ENCODE results near the gene SMYD3. TPM values are rescaled to one million over a fixed set of nuclear protein-coding genes. Genes with fewer than 3 reads are reported as not detected.
A peak's percentile ranks its signal among the peaks of the same experiment; 100 is the strongest.

SMYD3 gene
- total RNA-seq, 6 experiments from 2014 or later: 6.3 to 10.0 (median 6.6) TPM

GRCh38 chr1:245961137-245961540 lies 545.9 kb downstream of the SMYD3 start:
- Histone ChIP-seq H3K36me3 (no peaks in the 10 kb centered on the region), H3K4me1 (no peaks in the 10 kb centered on the region), H3K4me3 (no peak overlapping the region), H3K9me3 (no peaks in the 10 kb centered on the region), H3K27me3 (no peaks in the 10 kb centered on the region), H3K27ac (no peak overlapping the region)
- no peak for ATAC-seq
- no peak for DNase-seq
- TF ChIP-seq CTCF (IDR thresholded peaks at IDR 0.05): no peak
- TF ChIP-seq POLR2A (IDR thresholded peaks at IDR 0.05): no peak
- WGBS (ENCODE audit: insufficient coverage, low coverage, low lambda C conversion rate, missing lambda C conversion rate): 87% methylated on average over 3 of the region's 3 CpGs
- intact Hi-C loops (cut with DNase I): no loop called here

GRCh38 chr1:245960171-245960570 lies 546.9 kb downstream of the SMYD3 start:
- 72% methylated on average over 4 of the region's 4 CpGs for WGBS (ENCODE audit: insufficient coverage, low coverage, low lambda C conversion rate, missing lambda C conversion rate)
- no peak overlapping the region for H3K27ac ChIP-seq
- ATAC-seq (no peak), DNase-seq (no peak)
- intact Hi-C loops (cut with DNase I): no loop called here
- no peak overlapping the region for H3K4me3 ChIP-seq
- H3K36me3 ChIP-seq: no peaks in the 10 kb centered on the region
- H3K27me3 ChIP-seq: no peaks in the 10 kb centered on the region
- TF ChIP-seq POLR2A (IDR thresholded peaks at IDR 0.05): no peak
- TF ChIP-seq CTCF (IDR thresholded peaks at IDR 0.05): no peak
- H3K4me1 ChIP-seq: no peaks in the 10 kb centered on the region
- no peaks in the 10 kb centered on the region for H3K9me3 ChIP-seq

GRCh38 chr1:245958016-245958415 lies 549.1 kb downstream of the SMYD3 start:
- TF ChIP-seq POLR2A (IDR thresholded peaks at IDR 0.05) (no peak), CTCF (IDR thresholded peaks at IDR 0.05) (no peak)
- H3K27me3 ChIP-seq: no peaks in the 10 kb centered on the region
- no peaks in the 10 kb centered on the region for H3K9me3 ChIP-seq
- peaks cover 0 to 9% (median 3%) of the 10 kb centered on the region in 4 donors for H3K4me1 ChIP-seq
- intact Hi-C loops (cut with DNase I): no loop called here
- ATAC-seq (no peak), DNase-seq (no peak)
- H3K36me3 ChIP-seq: no peaks in the 10 kb centered on the region
- H3K4me3 ChIP-seq: no peak overlapping the region
- H3K27ac ChIP-seq: no peak overlapping the region
- WGBS (ENCODE audit: insufficient coverage, low coverage, low lambda C conversion rate, missing lambda C conversion rate): 89% methylated on average over 4 of the region's 6 CpGs

- H3K4me1 ChIP-seq: peaks cover 0 to 13% (median 3%) of the 10 kb centered on the region in 4 donors
- no peaks in the 10 kb centered on the region for H3K9me3 ChIP-seq
- DNase-seq: no peak
- H3K36me3 ChIP-seq: no peaks in the 10 kb centered on the region
- no peaks in the 10 kb centered on the region for H3K27me3 ChIP-seq
- no peak overlapping the region for H3K27ac ChIP-seq
- intact Hi-C loops (cut with DNase I): no loop called here
- no peak overlapping the region for H3K4me3 ChIP-seq
- WGBS (ENCODE audit: insufficient coverage, low coverage, low lambda C conversion rate, missing lambda C conversion rate): 60% methylated on average over 7 of the region's 7 CpGs
- peak; percentile 10 to 38 (median 18) for ATAC-seq
- TF ChIP-seq POLR2A (IDR thresholded peaks at IDR 0.05) (no peak), CTCF (IDR thresholded peaks at IDR 0.05) (no peak)
These were observed 549.7 kb downstream of the SMYD3 start for GRCh38 chr1:245957427-245957826.

- no peaks in the 10 kb centered on the region for H3K36me3 ChIP-seq
- H3K27me3 ChIP-seq: no peaks in the 10 kb centered on the region
- 47% methylated on average over 3 of the region's 4 CpGs for WGBS (ENCODE audit: insufficient coverage, low coverage, low lambda C conversion rate, missing lambda C conversion rate)
- peaks cover 0 to 13% (median 3%) of the 10 kb centered on the region in 4 donors for H3K4me1 ChIP-seq
- H3K9me3 ChIP-seq: no peaks in the 10 kb centered on the region
- DNase-seq (no peak), ATAC-seq (peak; percentile 38 to 68 (median 52))
- no peak for TF ChIP-seq CTCF (IDR thresholded peaks at IDR 0.05)
- no peak for TF ChIP-seq POLR2A (IDR thresholded peaks at IDR 0.05)
- no peak overlapping the region for H3K4me3 ChIP-seq
- intact Hi-C loops (cut with DNase I): no loop called here
- peak overlapping the region in 1 of 3 donors; percentile 2 for H3K27ac ChIP-seq
These were observed 550.9 kb downstream of the SMYD3 start for GRCh38 chr1:245956225-245956624.
